B cell (primary cell): ENCODE measurements around the gene TMEM119. TPM values are rescaled to one million over a fixed set of nuclear protein-coding genes. Genes with fewer than 3 reads are reported as not detected.

Experiments used
- ATAC-seq: fragments of 200-7000 bp; cut with Tn5 transposase; one replicate; pipeline ENCODE4 v1.10.0; 2021; ENCODE audit warnings: low read depth, mild to moderate bottlenecking, moderate number of reproducible peaks, moderate library complexity
- CTCF ChIA-PET: fragments of 350-600 bp; sonication (Branson Sonifier 250); formaldehyde crosslinking; loops from one replicate; lab custom pipeline; 2021; ENCODE audit warnings: antibody characterized with exemption, inconsistent platforms; lab: Charles Lee
- POLR2A ChIA-PET: fragments of 350-600 bp; sonication (Branson Sonifier 250); formaldehyde crosslinking; loops from one replicate; lab custom pipeline; 2021; ENCODE audit warnings: antibody characterized with exemption; lab: Charles Lee
- DNase-seq: peaks from one replicate; pipeline ENCODE4 v3.0.0; 2013
- H2AFZ ChIP-seq: 2 replicates; pipeline ENCODE4 v1.6.1; 2012; ENCODE audit warnings: mild to moderate bottlenecking, low read depth, low read length; ENCODE audit not compliant: insufficient read depth, poor library complexity, severe bottlenecking
- H3K27ac ChIP-seq, 2 donors: 1 replicate in 1 of 2; 2 replicates in 1 of 2; pipeline ENCODE4 v1.5.1; 2012 to 2013; ENCODE audit warnings: low read length in 2 of 2, mild to moderate bottlenecking in 2 of 2, moderate library complexity in 1 of 2
- H3K27me3 ChIP-seq, 4 experiments: fragments of 200-600 bp in 1 of 4; sonication (generic) in 1 of 4; replicated peaks in 1 of 4; 1 replicate in 2 of 4; 2 replicates in 2 of 4; pipeline versions ENCODE4 v1.6.1 to v1.7.0; 2013 to 2016; ENCODE audit warnings: low read length in 3 of 4, mild to moderate bottlenecking in 2 of 4, mixed read lengths in 1 of 4, moderate library complexity in 1 of 4; ENCODE audit not compliant: insufficient read depth in 4 of 4, control insufficient read depth in 3 of 4; ENCODE audit errors: control extremely low read depth in 1 of 4
- H3K36me3 ChIP-seq, 2 experiments: replicated peaks in 1 of 2; 1 replicate in 1 of 2; 2 replicates in 1 of 2; pipeline versions ENCODE4 v1.6.1 to v1.7.1; 2013; ENCODE audit warnings: low read length in 1 of 2; ENCODE audit not compliant: insufficient read depth in 2 of 2, control insufficient read depth in 1 of 2; ENCODE audit errors: control extremely low read depth in 1 of 2, extremely low read depth in 1 of 2
- H3K4me1 ChIP-seq, 2 donors: fragments of 200-600 bp in 1 of 2; sonication (generic) in 1 of 2; 1 replicate in 1 of 2; 2 replicates in 1 of 2; pipeline versions ENCODE4 v1.5.1 to v1.6.1; 2013 to 2017; ENCODE audit warnings: low read length in 2 of 2; ENCODE audit not compliant: control insufficient read depth in 2 of 2, insufficient read depth in 2 of 2
- H3K4me2 ChIP-seq: replicated peaks from 2 replicates; pipeline ENCODE3; 2012; ENCODE audit warnings: mild to moderate bottlenecking, low read depth, low read length; ENCODE audit not compliant: poor library complexity, severe bottlenecking
- H3K4me3 ChIP-seq, 5 experiments: fragments of 200-600 bp in 1 of 5; sonication (generic) in 1 of 5; 1 replicate in 3 of 5; 2 replicates in 2 of 5; pipeline versions ENCODE4 v1.5.1 to v1.7.0; 2011 to 2016; ENCODE audit warnings: low read length in 4 of 5, mild to moderate bottlenecking in 4 of 5, low read depth in 2 of 5, control low read depth in 1 of 5, moderate library complexity in 1 of 5; ENCODE audit not compliant: insufficient read depth in 1 of 5; ENCODE audit errors: control extremely low read depth in 1 of 5, extremely low read depth in 1 of 5
- H3K79me2 ChIP-seq: fragments of 200-600 bp; sonication (generic); one replicate; pipeline ENCODE4 v1.6.0; 2016; ENCODE audit warnings: low read length; ENCODE audit not compliant: control insufficient read depth, insufficient read depth
- H3K9ac ChIP-seq: fragments of 200-600 bp; sonication (generic); 2 replicates; pipeline ENCODE4 v1.6.1; 2017; ENCODE audit warnings: mild to moderate bottlenecking, low read length, moderate library complexity
- H3K9me3 ChIP-seq, 3 donors: one replicate each; pipeline versions ENCODE4 v1.6.1 to v1.7.1; 2013; ENCODE audit warnings: low read length in 2 of 3; ENCODE audit not compliant: control insufficient read depth in 2 of 3, insufficient read depth in 1 of 3; ENCODE audit errors: control extremely low read depth in 1 of 3
- H4K20me1 ChIP-seq: 2 replicates; pipeline ENCODE4 v1.6.0; 2012; ENCODE audit warnings: mild to moderate bottlenecking, low read length; ENCODE audit not compliant: insufficient read depth, control insufficient read depth, poor library complexity, severe bottlenecking
- H3K27ac Mint-ChIP-seq: one replicate; pipeline ENCODE4 v1.8.0; 2021; ENCODE audit warnings: mixed read lengths
- H3K27me3 Mint-ChIP-seq: one replicate; pipeline ENCODE4 v1.8.0; 2021; ENCODE audit warnings: mixed read lengths
- H3K4me1 Mint-ChIP-seq: one replicate; pipeline ENCODE4 v1.8.0; 2021; ENCODE audit warnings: mixed read lengths
- H3K4me3 Mint-ChIP-seq: one replicate; pipeline ENCODE4 v1.8.0; 2021; ENCODE audit warnings: mixed read lengths
- H3K9me3 Mint-ChIP-seq: one replicate; pipeline ENCODE4 v1.8.0; 2022; ENCODE audit warnings: mixed read lengths; ENCODE audit not compliant: insufficient read depth
- CTCF ChIP-seq: fragments of 200-600 bp; IDR thresholded peaks from one replicate; pipeline ENCODE4 v1.8.0; 2022; ENCODE audit warnings: antibody characterized with exemption, mild to moderate bottlenecking
- EZH2 ChIP-seq: IDR thresholded peaks from 2 replicates; pipeline ENCODE4 v1.6.1; 2012; ENCODE audit warnings: borderline replicate concordance, low read depth, mild to moderate bottlenecking, moderate library complexity, low read length; ENCODE audit not compliant: insufficient read depth, poor library complexity, severe bottlenecking
- WGBS: methylation state at CpG from one replicate; pipeline ENCODE4 v1.1.5; 2013; ENCODE audit warnings: missing lambda C conversion rate; ENCODE audit not compliant: insufficient coverage; 5-methylcytosine and 5-hydroxymethylcytosine counted together
- intact Hi-C: fragments of 100-400 bp; cut with micrococcal nuclease; formaldehyde crosslinking; loops from one replicate; pipeline ENCODE4 v1.10.0; 2022
- polyA plus RNA-seq: library from polyadenylated mRNA; depleted of rRNA; stranded (reverse); fragments of >200 nt; gene quantifications from 2 replicates; pipeline ENCODE4 v1.2.3, GENCODE V29; 2012
- total RNA-seq, 2 donors: library from RNA; stranded (reverse); fragments of 120-200 nt in 1 of 2; gene quantifications; 1 replicate in 1 of 2; 2 replicates in 1 of 2; pipeline versions ENCODE4 v1.2.3 to v1.2.4, GENCODE V29; 2013 to 2022

TMEM119 gene
- total and polyA plus RNA-seq, 2 donors (not counting 1 experiment from before 2014, with no cell fraction given): 0.25 TPM; not detected in 1

DNA sequence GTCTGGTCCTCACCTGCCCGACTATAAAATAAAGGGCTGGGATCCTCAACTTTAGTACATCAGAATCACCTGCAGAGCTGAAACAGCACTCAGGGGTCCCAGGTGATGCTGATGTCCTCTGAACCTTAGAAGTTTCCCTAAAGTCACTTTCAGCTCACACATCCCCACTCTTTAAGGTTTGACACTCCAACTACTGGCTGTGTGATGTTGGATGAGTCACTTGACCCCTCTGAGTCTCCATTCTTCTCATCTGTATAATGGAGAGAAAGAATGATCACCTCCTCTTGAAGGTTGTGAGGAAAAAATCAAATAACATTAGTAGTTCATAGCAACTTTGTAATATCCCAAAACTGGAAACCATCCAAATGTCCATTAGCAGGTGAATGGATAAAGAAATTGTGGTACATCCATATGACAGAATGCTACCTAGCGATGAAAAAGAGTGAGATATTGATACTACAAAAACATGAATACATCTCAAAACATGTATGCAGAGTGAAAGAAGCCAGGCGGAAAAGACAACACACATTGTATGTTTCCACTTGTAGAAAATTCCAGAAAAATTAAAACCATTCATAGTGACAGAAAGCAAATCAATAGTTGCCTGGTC, 13.3 kb downstream of the TMEM119 start:
- no peak overlapping the region for H3K4me2 ChIP-seq

More for the DNA sequence above, 13.3 kb downstream of the TMEM119 start:
- intact Hi-C loops: no loop called here
- POLR2A ChIA-PET: interaction anchor here (1.3 kb wide), 1 partner anchor 49 kb away, joined by 3 read pairs; no protein-coding TSS in a partner anchor
- Histone ChIP-seq H3K36me3 (no peaks in the 10 kb centered on the region), H3K9me3 (no peaks in the 10 kb centered on the region), H2AFZ (no peak overlapping the region), H3K27me3 (no peaks in the 10 kb centered on the region), H3K79me2 (no peaks in the 10 kb centered on the region), H3K4me3 (no peak overlapping the region), H3K27ac (no peak overlapping the region), H4K20me1 (no peaks in the 10 kb centered on the region), H3K9ac (no peak overlapping the region), H3K4me1 (peaks cover 3% of the 10 kb centered on the region in 2 donors)
- no peak overlapping the region for H3K4me3 Mint-ChIP-seq
- no peak for TF ChIP-seq CTCF
- TF ChIP-seq EZH2: no peak
- ATAC-seq (no peak), DNase-seq (no peak)
- H3K27ac Mint-ChIP-seq: no peak overlapping the region
- CTCF ChIA-PET: no interaction called here
- H3K9me3 Mint-ChIP-seq: no peaks in the 10 kb centered on the region
- H3K4me1 Mint-ChIP-seq: peaks cover 5% of the 10 kb centered on the region
- WGBS: 100% methylated on average over 1 of the region's 3 CpGs
- H3K27me3 Mint-ChIP-seq: peaks cover 4% of the 10 kb centered on the region
